Gastrocnemius medialis (tissue), 4 donors: ENCODE results near the gene PRRC2C. TPM values are rescaled to one million over a fixed set of nuclear protein-coding genes. Genes with fewer than 3 reads are reported as not detected.
"Not testable (repeated sequence)": the region's sequence is repeated elsewhere in the genome, so short reads cannot be mapped to it uniquely, and the experiment has no call there.

Experiments
- ATAC-seq, 2 donors: fragments of 150-250 bp; one replicate each; pipeline ENCODE4 v1.9.1; 2016
- DNase-seq, 2 donors: peaks; one replicate each; pipeline ENCODE4 v3.0.0-alpha.2; 2019
- H3K27ac ChIP-seq, 4 donors: fragments of 200-600 bp; sonication (generic); 1 replicate in 1 of 4; 2 replicates in 3 of 4; pipeline ENCODE4 v1.5.1; 2016 to 2018; ENCODE audit warnings: mild to moderate bottlenecking in 2 of 4, moderate library complexity in 1 of 4
- H3K27me3 ChIP-seq, 3 donors: fragments of 200-600 bp; sonication (generic) in 2 of 3; 1 replicate in 1 of 3; 2 replicates in 2 of 3; pipeline versions ENCODE4 v1.5.1 to v1.6.0; 2016 to 2019; ENCODE audit warnings: mild to moderate bottlenecking in 1 of 3, moderate library complexity in 1 of 3
- H3K36me3 ChIP-seq, 2 donors: fragments of 200-600 bp; sonication (generic) in 1 of 2; one replicate each; pipeline ENCODE4 v1.5.1; 2017 to 2018
- H3K4me1 ChIP-seq, 2 donors: fragments of 200-600 bp; sonication (generic) in 1 of 2; one replicate each; pipeline ENCODE4 v1.5.1; 2016 to 2017; ENCODE audit warnings: mild to moderate bottlenecking in 2 of 2
- H3K4me3 ChIP-seq, 4 donors: fragments of 200-600 bp; sonication (generic) in 3 of 4; 1 replicate in 1 of 4; 2 replicates in 3 of 4; pipeline ENCODE4 v1.5.1; 2016 to 2019; ENCODE audit warnings: mild to moderate bottlenecking in 2 of 4
- H3K9me3 ChIP-seq, 3 donors: fragments of 200-600 bp; sonication (generic) in 2 of 3; 1 replicate in 1 of 3; 2 replicates in 2 of 3; pipeline ENCODE4 v1.5.1; 2016 to 2019
- CTCF ChIP-seq, 5 experiments: fragments of 450-650 bp in 3 of 5; fragments of 200-600 bp in 2 of 5; sonication (generic) in 2 of 5; IDR thresholded peaks in 4 of 5; conservative IDR thresholded peaks in 1 of 5; 1 replicate in 4 of 5; 2 replicates in 1 of 5; pipeline ENCODE4 v1.5.1; 2016 to 2019; ENCODE audit warnings: antibody characterized with exemption in 5 of 5, mild to moderate bottlenecking in 3 of 5, moderate library complexity in 3 of 5
- POLR2A ChIP-seq, 2 donors: fragments of 450-650 bp; IDR thresholded peaks; one replicate each; pipeline ENCODE4 v1.6.1; 2017; ENCODE audit warnings: antibody characterized with exemption in 2 of 2, mild to moderate bottlenecking in 2 of 2, moderate library complexity in 2 of 2
- in situ Hi-C, 4 donors: fragments of 200-750 bp; cut with MboI; loops; one replicate each; pipeline versions ENCODE4 v1.15.0 to v1.8.0; 2017; ENCODE audit warnings: low sequenced_read_pairs in 4 of 4
- intact Hi-C: fragments of 100-400 bp; cut with DNase I; formaldehyde crosslinking; loops from one replicate; pipeline ENCODE4 v1.15.1; 2023; ENCODE audit warnings: low total_unique reads
- total RNA-seq, 4 donors: library from RNA; depleted of rRNA; stranded (reverse); fragments of >200 nt; gene quantifications; one replicate each; pipeline versions ENCODE4 v1.1.0 to v1.2.3, GENCODE V29; 2016

The PRRC2C gene
- total RNA-seq, 4 donors from 2014 or later = 40.9 to 45.7 (median 42.0) TPM

DNA sequence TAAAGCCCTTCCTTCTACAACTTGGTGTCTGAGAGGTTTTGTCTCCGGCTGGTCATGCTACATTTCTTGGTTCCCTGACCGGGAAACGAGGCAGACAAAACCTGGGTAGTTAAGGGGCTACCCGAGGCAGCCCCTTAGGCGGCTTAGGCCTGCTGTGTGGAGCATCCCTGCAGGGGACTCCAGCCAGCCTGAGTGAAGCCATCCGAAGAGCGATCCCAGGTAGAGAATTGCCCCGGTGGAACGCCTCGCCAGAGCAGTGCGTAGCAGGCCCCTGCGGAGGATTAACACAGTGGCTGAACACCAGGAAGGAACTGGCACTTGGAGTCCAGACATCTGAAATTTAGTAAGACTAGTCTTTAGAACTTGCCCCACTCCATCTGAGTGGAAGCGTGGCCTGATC lies 115.5 kb downstream of the PRRC2C start:
- ATAC-seq (no peak), DNase-seq (no peak)
- H3K4me3 ChIP-seq = no peak overlapping the region
- in situ Hi-C loops = no loop called here
- no peaks in the 10 kb centered on the region for H3K4me1 ChIP-seq
- no peaks in the 10 kb centered on the region for H3K9me3 ChIP-seq
- intact Hi-C loops = no loop called here
- TF ChIP-seq POLR2A (IDR thresholded peaks at IDR 0.05) (no peak), CTCF (IDR thresholded peaks at IDR 0.05 in 4 of 5, conservative IDR thresholded peaks at IDR 0.05 in 1 of 5) (no peak)
- H3K27ac ChIP-seq = no peak overlapping the region
- no peaks in the 10 kb centered on the region for H3K36me3 ChIP-seq
- no peaks in the 10 kb centered on the region for H3K27me3 ChIP-seq

DNA sequence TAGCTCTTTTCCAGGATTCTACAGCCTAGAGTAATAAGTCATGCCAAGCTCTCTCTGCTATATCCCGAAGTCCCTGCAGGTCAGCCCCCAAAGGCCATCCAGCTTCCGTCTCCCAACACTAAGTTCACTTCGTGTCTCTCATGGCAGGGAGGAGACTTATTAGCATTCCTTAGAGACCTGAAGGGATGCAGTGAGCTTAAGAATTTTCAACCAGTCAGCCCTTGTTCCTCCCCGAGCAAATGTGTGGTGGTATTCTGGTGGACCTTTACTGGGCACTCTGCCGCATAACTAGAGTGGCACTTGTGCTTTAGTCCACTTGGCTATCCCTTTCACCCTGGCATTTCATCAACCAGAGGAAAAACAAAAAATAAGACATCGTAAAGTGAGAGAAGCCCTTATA lies 117.7 kb downstream of the PRRC2C start:
- ATAC-seq, intact Hi-C loops, in situ Hi-C loops, H3K27me3 ChIP-seq, H3K9me3 ChIP-seq, H3K36me3 ChIP-seq, H3K4me1 ChIP-seq, DNase-seq, H3K4me3 ChIP-seq, H3K27ac ChIP-seq: not testable (repeated sequence)

- Histone ChIP-seq H3K4me3 (no peak overlapping the region), H3K9me3 (no peaks in the 10 kb centered on the region), H3K27me3 (no peaks in the 10 kb centered on the region), H3K4me1 (no peaks in the 10 kb centered on the region), H3K27ac (no peak overlapping the region), H3K36me3 (no peaks in the 10 kb centered on the region)
- intact Hi-C loops (no loop called here), in situ Hi-C loops (no loop called here)
- no peak for ATAC-seq
- no peak for DNase-seq
- TF ChIP-seq POLR2A (IDR thresholded peaks at IDR 0.05) = no peak
- no peak for TF ChIP-seq CTCF (IDR thresholded peaks at IDR 0.05 in 4 of 5, conservative IDR thresholded peaks at IDR 0.05 in 1 of 5)
Observed at GRCh38 chr1:171606402-171606941, 121.1 kb downstream of the PRRC2C start.

DNA sequence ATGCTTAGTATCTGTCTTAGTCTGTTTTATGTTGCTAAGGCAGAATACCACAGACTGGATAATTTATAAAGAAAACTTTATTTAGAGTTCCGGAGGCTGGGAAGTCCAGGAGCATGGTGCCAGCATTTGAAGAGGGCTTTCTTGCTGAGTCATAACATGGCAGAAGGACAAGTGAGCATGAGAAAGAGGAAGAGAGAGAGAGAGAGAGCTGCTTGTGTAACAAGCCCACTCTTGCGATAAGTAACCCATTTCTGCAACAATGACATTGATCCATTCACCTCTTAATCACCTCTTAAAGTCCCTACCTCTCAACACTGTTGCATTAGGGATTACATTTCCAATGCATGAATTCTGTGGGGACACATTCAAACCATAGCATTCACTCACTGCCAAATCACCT lies 125.1 kb downstream of the PRRC2C start:
- in situ Hi-C loops (no loop called here), intact Hi-C loops (no loop called here)
- no peaks in the 10 kb centered on the region for H3K9me3 ChIP-seq
- H3K4me3 ChIP-seq = no peak overlapping the region
- DNase-seq (no peak), ATAC-seq (no peak)
- no peaks in the 10 kb centered on the region for H3K27me3 ChIP-seq
- H3K4me1 ChIP-seq = no peaks in the 10 kb centered on the region
- TF ChIP-seq POLR2A (IDR thresholded peaks at IDR 0.05) (no peak), CTCF (IDR thresholded peaks at IDR 0.05 in 4 of 5, conservative IDR thresholded peaks at IDR 0.05 in 1 of 5) (no peak)
- H3K36me3 ChIP-seq = no peaks in the 10 kb centered on the region
- H3K27ac ChIP-seq = no peak overlapping the region

DNA sequence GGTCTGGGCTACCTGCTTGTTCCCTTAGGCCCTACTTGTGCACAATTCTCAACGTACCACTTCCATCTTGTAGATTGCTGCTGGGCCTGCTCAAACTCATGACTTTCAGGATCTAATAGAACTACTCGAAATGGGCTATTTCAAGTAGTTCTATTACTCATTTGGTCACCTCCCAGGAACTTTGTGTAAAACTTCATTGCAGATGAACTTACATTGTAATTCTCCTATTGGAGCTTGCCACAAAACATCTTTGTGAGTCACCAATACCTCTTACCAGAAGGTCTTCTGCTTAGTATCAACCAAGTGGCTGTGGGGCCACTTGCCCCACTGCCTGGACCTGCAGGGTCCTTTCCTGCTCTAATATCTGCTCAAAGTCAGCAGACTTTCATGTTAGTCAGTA lies 126.0 kb downstream of the PRRC2C start:
- Histone ChIP-seq H3K4me3 (no peak overlapping the region), H3K27me3 (no peaks in the 10 kb centered on the region), H3K27ac (no peak overlapping the region), H3K36me3 (no peaks in the 10 kb centered on the region), H3K4me1 (no peaks in the 10 kb centered on the region), H3K9me3 (no peaks in the 10 kb centered on the region)
- in situ Hi-C loops (no loop called here), intact Hi-C loops (no loop called here)
- no peak for ATAC-seq
- no peak for TF ChIP-seq POLR2A (IDR thresholded peaks at IDR 0.05)
- TF ChIP-seq CTCF (IDR thresholded peaks at IDR 0.05 in 4 of 5, conservative IDR thresholded peaks at IDR 0.05 in 1 of 5) = no peak
- DNase-seq = no peak
